Heart left ventricle (tissue), 13 donors: ENCODE measurements around the gene NPHS1.

ENCODE experiments used
- POLR2A ChIP-seq, 2 donors: fragments of 450-650 bp; IDR thresholded peaks; one replicate each; pipeline ENCODE4 v1.6.1; 2017; ENCODE audit warnings: antibody characterized with exemption in 2 of 2, mild to moderate bottlenecking in 2 of 2, moderate library complexity in 2 of 2
- TF ChIP-seq, protein P1 (sequence below), 12 donors: fragments of 200-600 bp; sonication (generic) in 4 of 12; IDR thresholded peaks; one replicate each; pipeline versions ENCODE4 v1.5.0 to v1.8.0; 2018 to 2022; ENCODE audit warnings: antibody characterized with exemption in 12 of 12, mild to moderate bottlenecking in 5 of 12
- donor health status: ischemic (EF 13 %, LVEDD 7.1; RV severe dilation, severe dysfunction).
- donor health status: DM: no; HTN: yes; CAD: no.
- donor health status: DM: no; HTN: no; CAD: no.
- donor health status: ischemic (EF 25% LVEDD 6.9; RV normal size, moderate dysfunction).
- donor health status: ischemic (EF 25% LVEDD 5.7; RV mildly dilated, moderate dysfunction).
- donor health status: ischemic (EF 35%, LVEDD 5.7; RV mildly dilated, moderate dysfunction).
- donor health status: nonischemic (EF 11% LVEDD 7.7; RV severe dilation, severe dysfunction).
- donor health status: DM: yes; HTN: yes; CAD: no.
- donor health status: PGD.
- donor health status: ischemic (EF 29% LVEDD 5.4; RV normal size, mild dysfunction).
- donor health status: nonischemic (EF 23%, LVEDD 6.1; RV moderate dilation, normal function).

DNA sequence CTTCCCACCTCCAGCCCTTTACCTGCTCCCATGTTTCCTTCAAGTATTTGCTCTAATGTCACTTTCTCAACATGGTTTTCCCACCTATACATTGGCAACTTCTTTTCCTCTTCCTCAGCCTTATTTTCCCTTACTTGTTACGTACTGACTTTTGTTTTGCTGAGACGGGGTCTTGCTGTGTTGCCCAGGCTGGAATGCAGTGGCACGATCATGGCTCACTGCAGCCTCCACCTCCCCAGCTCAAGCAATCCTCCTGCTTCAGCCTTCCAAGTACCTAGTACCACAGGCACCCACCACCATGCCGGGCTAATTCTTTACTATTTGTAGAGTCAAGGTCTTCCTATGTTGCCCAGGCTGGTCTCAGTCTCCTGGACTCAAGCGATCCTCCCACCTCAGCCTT is 44.7 kb downstream of the NPHS1 start:
- TF ChIP-seq, protein P1, sequence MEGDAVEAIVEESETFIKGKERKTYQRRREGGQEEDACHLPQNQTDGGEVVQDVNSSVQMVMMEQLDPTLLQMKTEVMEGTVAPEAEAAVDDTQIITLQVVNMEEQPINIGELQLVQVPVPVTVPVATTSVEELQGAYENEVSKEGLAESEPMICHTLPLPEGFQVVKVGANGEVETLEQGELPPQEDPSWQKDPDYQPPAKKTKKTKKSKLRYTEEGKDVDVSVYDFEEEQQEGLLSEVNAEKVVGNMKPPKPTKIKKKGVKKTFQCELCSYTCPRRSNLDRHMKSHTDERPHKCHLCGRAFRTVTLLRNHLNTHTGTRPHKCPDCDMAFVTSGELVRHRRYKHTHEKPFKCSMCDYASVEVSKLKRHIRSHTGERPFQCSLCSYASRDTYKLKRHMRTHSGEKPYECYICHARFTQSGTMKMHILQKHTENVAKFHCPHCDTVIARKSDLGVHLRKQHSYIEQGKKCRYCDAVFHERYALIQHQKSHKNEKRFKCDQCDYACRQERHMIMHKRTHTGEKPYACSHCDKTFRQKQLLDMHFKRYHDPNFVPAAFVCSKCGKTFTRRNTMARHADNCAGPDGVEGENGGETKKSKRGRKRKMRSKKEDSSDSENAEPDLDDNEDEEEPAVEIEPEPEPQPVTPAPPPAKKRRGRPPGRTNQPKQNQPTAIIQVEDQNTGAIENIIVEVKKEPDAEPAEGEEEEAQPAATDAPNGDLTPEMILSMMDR (IDR thresholded peaks at IDR 0.05): no peak
- no peak for TF ChIP-seq POLR2A (IDR thresholded peaks at IDR 0.05)
